H1 (cell line): ENCODE measurements around the gene RGS7BP. TPM values are rescaled to one million over a fixed set of nuclear protein-coding genes. Genes with fewer than 3 reads are reported as not detected.

Experiments
- CTCF ChIA-PET: fragments of 300-600 bp; sonication (Branson Sonifier 250); formaldehyde crosslinking; loops from one replicate; lab custom pipeline; 2021; ENCODE audit not compliant: partially characterized antibody; lab: Charles Lee
- POLR2A ChIA-PET: fragments of 300-600 bp; sonication (Branson Sonifier 250); formaldehyde crosslinking; loops from one replicate; lab custom pipeline; 2021; ENCODE audit warnings: inconsistent platforms; ENCODE audit not compliant: partially characterized antibody; lab: Charles Lee
- DNase-seq, 2 experiments: peaks; one replicate each; pipeline versions ENCODE4 v3.0.0 to v3.0.0-alpha.2; 2010 to 2022; ENCODE audit warnings: low spot score in 2 of 2, low read depth in 1 of 2, mixed read lengths in 1 of 2
- FAIRE-seq: peaks from 2 replicates; lab custom pipeline; 2011; peaks lifted over from hg19 to GRCh38; lab: Jason Lieb, UNC
- H2AFZ ChIP-seq: 2 replicates; pipeline ENCODE4 v1.8.1; 2012; ENCODE audit warnings: low read length, inconsistent platforms
- H2AK5ac ChIP-seq: 2 replicates; pipeline ENCODE4 v1.6.1; 2013; ENCODE audit warnings: low read depth, low read length
- H2BK120ac ChIP-seq: replicated peaks from 2 replicates; pipeline ENCODE3; 2013; ENCODE audit warnings: low read depth, low read length, inconsistent platforms
- H2BK12ac ChIP-seq: 2 replicates; pipeline ENCODE4 v1.6.1; 2013; ENCODE audit warnings: low read depth, low read length
- H2BK15ac ChIP-seq: 2 replicates; pipeline ENCODE4 v1.6.1; 2013; ENCODE audit warnings: low read length
- H2BK20ac ChIP-seq: 2 replicates; pipeline ENCODE4 v1.6.1; 2013; ENCODE audit warnings: low read length
- H2BK5ac ChIP-seq: 2 replicates; pipeline ENCODE4 v1.6.1; 2013; ENCODE audit warnings: low read depth, low read length
- H3K14ac ChIP-seq: 2 replicates; pipeline ENCODE4 v1.6.1; 2013; ENCODE audit warnings: inconsistent platforms; ENCODE audit not compliant: insufficient read length
- H3K18ac ChIP-seq: 2 replicates; pipeline ENCODE4 v1.6.1; 2013; ENCODE audit warnings: low read length; ENCODE audit errors: extremely low read depth
- H3K23ac ChIP-seq: 2 replicates; pipeline ENCODE4 v1.6.1; 2013; ENCODE audit warnings: inconsistent platforms; ENCODE audit not compliant: insufficient read length
- H3K23me2 ChIP-seq: 2 replicates; pipeline ENCODE4 v1.6.1; 2013; ENCODE audit warnings: low read depth, low read length
- H3K27ac ChIP-seq: 2 replicates; pipeline ENCODE4 v1.6.1; 2011; ENCODE audit warnings: low read depth, low read length, inconsistent platforms
- H3K27me3 ChIP-seq, 4 experiments: replicated peaks in 1 of 4; 1 replicate in 1 of 4; 2 replicates in 3 of 4; pipeline versions ENCODE4 v1.6.1 to v1.8.1; 2011 to 2013; ENCODE audit warnings: low read length in 3 of 4, mild to moderate bottlenecking in 3 of 4, inconsistent platforms in 2 of 4, mixed read lengths in 2 of 4, moderate library complexity in 1 of 4; ENCODE audit not compliant: control insufficient read depth in 3 of 4, insufficient read depth in 3 of 4; ENCODE audit errors: extremely low read depth in 1 of 4
- H3K36me3 ChIP-seq, 4 experiments: 2 replicates each; pipeline versions ENCODE4 v1.6.1 to v1.8.1; 2011 to 2013; ENCODE audit warnings: mild to moderate bottlenecking in 4 of 4, low read length in 3 of 4, moderate library complexity in 2 of 4, control low read depth in 1 of 4, inconsistent platforms in 1 of 4; ENCODE audit not compliant: insufficient read depth in 4 of 4, control insufficient read depth in 2 of 4
- H3K4ac ChIP-seq: replicated peaks from 2 replicates; pipeline ENCODE3; 2013; ENCODE audit warnings: low read length, low read depth, mixed read lengths, inconsistent platforms; ENCODE audit not compliant: insufficient read length
- H3K4me1 ChIP-seq, 4 experiments: replicated peaks in 1 of 4; 1 replicate in 1 of 4; 2 replicates in 3 of 4; pipeline versions ENCODE4 v1.6.1 to v1.8.1; 2011 to 2013; ENCODE audit warnings: low read length in 3 of 4, inconsistent platforms in 2 of 4, mixed read lengths in 1 of 4; ENCODE audit not compliant: insufficient read depth in 4 of 4, control insufficient read depth in 3 of 4
- H3K4me2 ChIP-seq, 2 experiments: 2 replicates each; pipeline versions ENCODE4 v1.6.1 to v1.8.1; 2011 to 2013; ENCODE audit warnings: low read depth in 2 of 2, low read length in 2 of 2, control low read depth in 1 of 2, inconsistent platforms in 1 of 2, mild to moderate bottlenecking in 1 of 2; ENCODE audit not compliant: insufficient read depth in 1 of 2
- H3K4me3 ChIP-seq, 4 experiments: fragments of 200-600, 300-600 bp in 1 of 4; sonication (generic), shearing (Covaris generic), sonication (Bioruptor Twin) in 1 of 4; 2 replicates each; pipeline versions ENCODE4 v1.5.1 to v1.8.1; 2011 to 2016; ENCODE audit warnings: low read length in 4 of 4, low read depth in 3 of 4, control low read depth in 2 of 4, inconsistent platforms in 2 of 4, mild to moderate bottlenecking in 2 of 4, mixed read lengths in 1 of 4, moderate library complexity in 1 of 4; ENCODE audit not compliant: insufficient read depth in 2 of 4; ENCODE audit errors: extremely low read depth in 1 of 4
- H3K56ac ChIP-seq: replicated peaks from 2 replicates; pipeline ENCODE3; 2013; ENCODE audit warnings: low read depth, mild to moderate bottlenecking, mixed read lengths, low read length, inconsistent platforms; ENCODE audit not compliant: insufficient read length
- H3K79me1 ChIP-seq: 2 replicates; pipeline ENCODE4 v1.6.1; 2013; ENCODE audit warnings: low read depth, low read length, control low read depth
- H3K79me2 ChIP-seq, 2 experiments: 2 replicates each; pipeline versions ENCODE4 v1.6.1 to v1.8.1; 2012 to 2013; ENCODE audit warnings: low read length in 2 of 2, mild to moderate bottlenecking in 2 of 2, inconsistent platforms in 1 of 2; ENCODE audit not compliant: insufficient read depth in 2 of 2, control insufficient read depth in 1 of 2
- H3K9ac ChIP-seq, 4 experiments: replicated peaks in 1 of 4; 1 replicate in 1 of 4; 2 replicates in 3 of 4; pipeline versions ENCODE4 v1.6.1 to v1.8.1; 2011 to 2013; ENCODE audit warnings: low read depth in 3 of 4, low read length in 3 of 4, control low read depth in 2 of 4, mild to moderate bottlenecking in 2 of 4, moderate library complexity in 2 of 4, inconsistent platforms in 1 of 4; ENCODE audit errors: extremely low read depth in 1 of 4
- H3K9me3 ChIP-seq, 2 experiments: 2 replicates each; pipeline versions ENCODE4 v1.6.1 to v1.8.1; 2012 to 2013; ENCODE audit warnings: mild to moderate bottlenecking in 2 of 2, moderate library complexity in 2 of 2, control low read depth in 1 of 2, inconsistent platforms in 1 of 2, low read depth in 1 of 2, low read length in 1 of 2, mixed read lengths in 1 of 2; ENCODE audit not compliant: insufficient read depth in 2 of 2
- H4K20me1 ChIP-seq, 2 experiments: replicated peaks in 1 of 2; 2 replicates each; pipeline versions ENCODE3 to v1.8.1; 2011 to 2013; ENCODE audit warnings: inconsistent platforms in 2 of 2, low read length in 2 of 2, mild to moderate bottlenecking in 1 of 2; ENCODE audit not compliant: insufficient read depth in 2 of 2, control insufficient read depth in 1 of 2
- H4K5ac ChIP-seq: 2 replicates; pipeline ENCODE4 v1.6.1; 2013; ENCODE audit warnings: low read length, low read depth, mixed read lengths, inconsistent platforms; ENCODE audit not compliant: insufficient read length
- H4K8ac ChIP-seq: 2 replicates; pipeline ENCODE4 v1.8.0; 2013; ENCODE audit warnings: mild to moderate bottlenecking, moderate library complexity, low read length, inconsistent platforms; ENCODE audit not compliant: insufficient read depth; ENCODE audit errors: extremely low read depth
- H4K91ac ChIP-seq: replicated peaks from 2 replicates; pipeline ENCODE3; 2013; ENCODE audit warnings: low read length, mixed read lengths, inconsistent platforms; ENCODE audit not compliant: insufficient read length
- BACH1 ChIP-seq: IDR thresholded peaks from 2 replicates; pipeline ENCODE4 v1.6.1; 2012; ENCODE audit warnings: low read length, improper control_type of control experiment
- CHD2 ChIP-seq: IDR thresholded peaks from 2 replicates; pipeline ENCODE4 v1.6.1; 2012; ENCODE audit warnings: low read length, improper control_type of control experiment
- CTBP2 ChIP-seq: IDR thresholded peaks from 2 replicates; pipeline ENCODE4 v1.7.0; 2011; ENCODE audit warnings: borderline replicate concordance, mild to moderate bottlenecking, moderate library complexity, mixed read lengths, low read length; ENCODE audit not compliant: insufficient read depth, insufficient read length
- EP300 ChIP-seq, 2 experiments: IDR thresholded peaks; 1 replicate in 1 of 2; 2 replicates in 1 of 2; pipeline ENCODE4 v1.6.1; 2011 to 2012; ENCODE audit warnings: low read depth in 2 of 2, low read length in 2 of 2, mild to moderate bottlenecking in 2 of 2, borderline replicate concordance in 1 of 2, inconsistent platforms in 1 of 2, moderate library complexity in 1 of 2
- NRF1 ChIP-seq: IDR thresholded peaks from 2 replicates; pipeline ENCODE4 v1.6.1; 2011; ENCODE audit warnings: mild to moderate bottlenecking, low read depth, low read length, improper control_type of control experiment
- TAF1 ChIP-seq: IDR thresholded peaks from 2 replicates; pipeline ENCODE4 v1.6.1; 2011; ENCODE audit warnings: mild to moderate bottlenecking, low read depth, low read length
- TCF12 ChIP-seq: IDR thresholded peaks from 2 replicates; pipeline ENCODE4 v1.6.1; 2011; ENCODE audit warnings: low read depth, mild to moderate bottlenecking, low read length
- WGBS, 2 experiments: shearing (Covaris generic) in 1 of 2; methylation state at CpG; one replicate each; pipeline versions ENCODE4 v1.1.6 to v1.1.7; 2013 to 2015; ENCODE audit warnings: low lambda C conversion rate in 2 of 2, mixed read lengths in 2 of 2, inconsistent platforms in 1 of 2, low coverage in 1 of 2, missing lambda C conversion rate in 1 of 2; ENCODE audit not compliant: insufficient replicate concordance in 2 of 2, insufficient coverage in 1 of 2, insufficient read length in 1 of 2; ENCODE audit errors: extremely low coverage in 1 of 2, missing lambda C conversion rate in 1 of 2; 5-methylcytosine and 5-hydroxymethylcytosine counted together
- polyA plus RNA-seq, 7 experiments: library from polyadenylated mRNA; depleted of rRNA in 3 of 7; stranded (reverse) in 5 of 7; unstranded in 2 of 7; fragments of >200 nt in 5 of 7; fragments of 200-250 nt in 2 of 7; gene quantifications; 1 replicate in 5 of 7; 2 replicates in 1 of 7; 4 replicates in 1 of 7; pipeline versions ENCODE4 v1.2.1 to v1.2.3, GENCODE V29; 2011 to 2013; ENCODE audit warnings: missing spikeins in 2 of 7, mixed read lengths in 2 of 7
- total RNA-seq: library from RNA; stranded (reverse); fragmentation: NEBNext Ultra II Directional; extraction: Animal tissue kit (Norgen Biotek cat#: 25700); gene quantifications from 2 replicates; pipeline ENCODE4 v1.2.1, GENCODE V29; 2021
- TF ChIP-seq, protein P1 (sequence below), 3 experiments: IDR thresholded peaks; 1 replicate in 2 of 3; 2 replicates in 1 of 3; pipeline versions ENCODE4 v1.5.1 to v1.6.1; 2011; ENCODE audit warnings: low read length in 3 of 3, mild to moderate bottlenecking in 3 of 3, inconsistent platforms in 2 of 3, low read depth in 1 of 3, moderate library complexity in 1 of 3; ENCODE audit not compliant: insufficient read depth in 1 of 3; ENCODE audit errors: control extremely low read depth in 1 of 3

RGS7BP gene
- total and polyA plus RNA-seq, 2 of the 8 experiments (the other 6 are each of a cell fraction or from before 2014, with no cell fraction given) = 0.65 to 2.3 TPM

DNA sequence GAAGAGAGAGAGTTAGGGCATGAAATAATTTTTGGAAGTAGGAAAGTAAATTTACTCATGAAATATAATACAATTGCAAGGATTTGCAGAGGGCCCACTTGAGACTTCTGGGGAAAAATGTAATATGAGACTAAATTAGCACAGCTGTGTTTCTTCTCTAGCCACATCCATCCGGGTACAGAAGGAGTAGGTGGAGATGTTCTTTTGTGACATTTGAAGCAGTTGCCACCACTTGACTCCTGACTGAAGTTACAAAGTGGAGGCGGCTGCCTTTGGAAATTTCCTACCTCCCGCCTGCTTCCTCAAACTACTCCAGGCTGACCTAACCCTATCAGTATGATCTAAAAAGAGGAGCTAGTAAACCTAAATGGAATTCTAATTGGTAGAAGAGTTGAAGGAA, 126.4 kb downstream of the RGS7BP start:
- CTCF ChIA-PET = interaction anchor here (1.0 to 5.2 kb wide), 6 partner anchors 18 to 151 kb away, joined by 3 to 57 read pairs (median 6); partner anchors contain the start of genes CWC27 and SREK1IP1
- POLR2A ChIA-PET = interaction anchor here (0.6 kb wide), 1 partner anchor 516 kb away, joined by 3 read pairs; no protein-coding TSS in a partner anchor
- TF ChIP-seq TCF12 (no peak), CHD2 (no peak), EP300 (IDR thresholded peaks at IDR 0.05; ENCODE audit: borderline replicate concordance in 1 of 2, low read depth in 2 of 2, low read length in 2 of 2) (no peak), CTBP2 (no peak), TAF1 (no peak), BACH1 (no peak), NRF1 (no peak)
- TF ChIP-seq, protein P1, sequence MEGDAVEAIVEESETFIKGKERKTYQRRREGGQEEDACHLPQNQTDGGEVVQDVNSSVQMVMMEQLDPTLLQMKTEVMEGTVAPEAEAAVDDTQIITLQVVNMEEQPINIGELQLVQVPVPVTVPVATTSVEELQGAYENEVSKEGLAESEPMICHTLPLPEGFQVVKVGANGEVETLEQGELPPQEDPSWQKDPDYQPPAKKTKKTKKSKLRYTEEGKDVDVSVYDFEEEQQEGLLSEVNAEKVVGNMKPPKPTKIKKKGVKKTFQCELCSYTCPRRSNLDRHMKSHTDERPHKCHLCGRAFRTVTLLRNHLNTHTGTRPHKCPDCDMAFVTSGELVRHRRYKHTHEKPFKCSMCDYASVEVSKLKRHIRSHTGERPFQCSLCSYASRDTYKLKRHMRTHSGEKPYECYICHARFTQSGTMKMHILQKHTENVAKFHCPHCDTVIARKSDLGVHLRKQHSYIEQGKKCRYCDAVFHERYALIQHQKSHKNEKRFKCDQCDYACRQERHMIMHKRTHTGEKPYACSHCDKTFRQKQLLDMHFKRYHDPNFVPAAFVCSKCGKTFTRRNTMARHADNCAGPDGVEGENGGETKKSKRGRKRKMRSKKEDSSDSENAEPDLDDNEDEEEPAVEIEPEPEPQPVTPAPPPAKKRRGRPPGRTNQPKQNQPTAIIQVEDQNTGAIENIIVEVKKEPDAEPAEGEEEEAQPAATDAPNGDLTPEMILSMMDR (IDR thresholded peaks at IDR 0.05; ENCODE audit: control extremely low read depth in 1 of 3, insufficient read depth in 1 of 3, low read depth in 1 of 3, low read length in 3 of 3) = no peak

More for the DNA sequence above, 126.4 kb downstream of the RGS7BP start:
- H4K8ac ChIP-seq = no peak overlapping the region
- no peaks in the 10 kb centered on the region for H3K27me3 ChIP-seq
- no peak overlapping the region for H2BK15ac ChIP-seq
- no peak overlapping the region for H2BK20ac ChIP-seq
- no peaks in the 10 kb centered on the region; the same call in 1 of the 2 replicates for H3K23me2 ChIP-seq
- no peak overlapping the region for H2AFZ ChIP-seq
- no peak overlapping the region for H3K18ac ChIP-seq
- FAIRE-seq (no peak), DNase-seq (no peak)
- no peaks in the 10 kb centered on the region for H3K79me1 ChIP-seq
- H3K9ac ChIP-seq = no peak overlapping the region
- no peak overlapping the region for H2BK120ac ChIP-seq
- H3K4ac ChIP-seq = no peak overlapping the region
- H2BK12ac ChIP-seq = no peak overlapping the region
- no peaks in the 10 kb centered on the region for H3K36me3 ChIP-seq
- no peak overlapping the region for H3K56ac ChIP-seq
- H3K79me2 ChIP-seq = no peaks in the 10 kb centered on the region
- no peaks in the 10 kb centered on the region for H4K20me1 ChIP-seq
- no peak overlapping the region for H3K23ac ChIP-seq
- 80% methylated on average over 3 of the region's 3 CpGs; no CpG with 5 or more reads in 1 of the 2 experiments for WGBS, 2 experiments
- H2BK5ac ChIP-seq = no peak overlapping the region
- no peak overlapping the region for H3K4me2 ChIP-seq
- H4K5ac ChIP-seq = no peak overlapping the region
- H2AK5ac ChIP-seq = no peak overlapping the region
- no peak overlapping the region for H3K4me3 ChIP-seq
- H3K9me3 ChIP-seq = no peaks in the 10 kb centered on the region
- no peak overlapping the region for H4K91ac ChIP-seq
- H3K27ac ChIP-seq = no peak overlapping the region
- H3K4me1 ChIP-seq = no peaks in the 10 kb centered on the region
- no peak overlapping the region for H3K14ac ChIP-seq
